Lung (tissue), 12 donors: ENCODE data around the gene AADACL4. TPM values are rescaled to one million over a fixed set of nuclear protein-coding genes. Genes with fewer than 3 reads are reported as not detected.
A peak's percentile ranks its signal among the peaks of the same experiment; 100 is the strongest.

Experiments
- ATAC-seq: fragments of 200-7000 bp; cut with Tn5 transposase; one replicate; pipeline ENCODE4 v1.9.1; 2020; ENCODE audit warnings: moderate number of reproducible peaks; ENCODE audit not compliant: insufficient read depth, low FRiP score
- DNase-seq, 3 donors: peaks; one replicate each; pipeline ENCODE4 v3.0.0-alpha.2; 2013 to 2017
- H3K27ac ChIP-seq, 2 donors: one replicate each; pipeline ENCODE4 v1.5.1; 2013; ENCODE audit warnings: mild to moderate bottlenecking in 2 of 2, moderate library complexity in 2 of 2, control low read depth in 1 of 2, inconsistent platforms in 1 of 2, low read depth in 1 of 2, low read length in 1 of 2
- H3K27me3 ChIP-seq, 3 donors: one replicate each; pipeline ENCODE4 v1.5.1; 2013; ENCODE audit warnings: low read length in 2 of 3; ENCODE audit not compliant: control insufficient read depth in 3 of 3, insufficient read depth in 3 of 3
- H3K36me3 ChIP-seq, 4 donors: one replicate each; pipeline ENCODE4 v1.5.1; 2013; ENCODE audit warnings: low read length in 4 of 4, mild to moderate bottlenecking in 1 of 4, moderate library complexity in 1 of 4; ENCODE audit not compliant: control insufficient read depth in 4 of 4, insufficient read depth in 4 of 4
- H3K4me1 ChIP-seq, 5 donors: one replicate each; pipeline ENCODE4 v1.5.1; 2013; ENCODE audit warnings: low read length in 5 of 5, mild to moderate bottlenecking in 2 of 5, moderate library complexity in 1 of 5; ENCODE audit not compliant: control insufficient read depth in 5 of 5, insufficient read depth in 5 of 5
- H3K4me3 ChIP-seq: one replicate; pipeline ENCODE4 v1.5.1; 2013; ENCODE audit warnings: mild to moderate bottlenecking, control low read depth, moderate library complexity
- H3K9ac ChIP-seq, 2 donors: one replicate each; pipeline ENCODE4 v1.5.1; 2013; ENCODE audit warnings: low read length in 2 of 2, control low read depth in 1 of 2; ENCODE audit not compliant: insufficient read depth in 1 of 2
- H3K9me3 ChIP-seq, 4 donors: one replicate each; pipeline ENCODE4 v1.5.1; 2013; ENCODE audit warnings: low read length in 3 of 4, mild to moderate bottlenecking in 1 of 4, moderate library complexity in 1 of 4; ENCODE audit not compliant: control insufficient read depth in 4 of 4, insufficient read depth in 3 of 4
- CTCF ChIP-seq: IDR thresholded peaks from 2 replicates; pipeline ENCODE4 v1.5.1; 2012; ENCODE audit warnings: mild to moderate bottlenecking; ENCODE audit errors: control extremely low read depth, extremely low read depth
- WGBS, 2 donors: extraction: QIAGEN DNeasy Blood & Tissue Kit; methylation state at CpG; one replicate each; pipeline ENCODE4 v1.1.7; 2013; 5-methylcytosine and 5-hydroxymethylcytosine counted together
- polyA plus RNA-seq, 2 donors: library from polyadenylated mRNA; stranded (reverse); fragments of 200-250 nt; gene quantifications; one replicate each; pipeline ENCODE4 v1.2.1, GENCODE V29; 2013
- total RNA-seq, 2 donors: library from RNA; depleted of rRNA in 1 of 2; stranded (reverse); fragments of >200 nt in 1 of 2; gene quantifications; one replicate each; pipeline ENCODE4 v1.2.1, GENCODE V29; 2014 to 2021
- donor health status: control.
- donor health status: control.
- donor health status: Bipolar disorder and iron deficiency.
- donor health status: healthy.
- donor health status: DM: yes; HTN: yes; CAD: no.

The AADACL4 gene
- total and polyA plus RNA-seq, 4 donors: not detected

DNA sequence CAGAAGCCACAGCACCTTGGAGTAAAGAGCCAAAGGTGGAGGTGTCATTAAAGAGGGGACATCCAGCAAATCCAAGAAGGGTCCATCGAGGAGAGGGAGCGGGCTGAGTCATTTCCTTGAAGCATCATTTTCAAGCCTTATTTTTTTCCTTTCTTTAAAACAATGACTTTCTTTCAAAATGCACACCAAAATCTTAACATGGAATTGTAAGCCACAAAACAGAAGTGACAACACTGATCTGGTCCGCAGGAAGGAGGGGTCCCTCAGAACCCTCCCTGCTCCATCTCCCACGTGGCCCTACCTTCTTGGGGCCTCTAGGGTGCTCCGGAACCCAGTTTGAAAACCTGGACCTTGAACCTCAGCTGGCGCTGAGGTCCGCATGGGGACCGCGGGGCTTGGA lies 40.7 kb upstream of the AADACL4 start:
- no peak overlapping the region for H3K9ac ChIP-seq
- H3K27me3 ChIP-seq: no peaks in the 10 kb centered on the region
- TF ChIP-seq CTCF: no peak
- peaks cover 0 to 30% (median 17%) of the 10 kb centered on the region in 5 donors for H3K4me1 ChIP-seq
- no peaks in the 10 kb centered on the region for H3K9me3 ChIP-seq
- 75 to 82% methylated on average over 9 of the region's 9 CpGs for WGBS, 2 donors
- peak overlapping the region; percentile 62 to 85 for H3K27ac ChIP-seq
- DNase-seq (no peak), ATAC-seq (no peak)
- H3K36me3 ChIP-seq: peaks cover 0 to 2% (median 0%) of the 10 kb centered on the region in 4 donors
- no peak overlapping the region for H3K4me3 ChIP-seq

GRCh38 chr1:12604114-12604874 lies 39.6 kb upstream of the AADACL4 start:
- Histone ChIP-seq H3K27ac (peak overlapping the region; percentile 62 to 85), H3K9ac (no peak overlapping the region), H3K4me3 (no peak overlapping the region), H3K4me1 (peaks cover 0 to 36% (median 8%) of the 10 kb centered on the region in 5 donors), H3K27me3 (no peaks in the 10 kb centered on the region), H3K9me3 (no peaks in the 10 kb centered on the region), H3K36me3 (peaks cover 0 to 3% (median 0%) of the 10 kb centered on the region in 4 donors)
- WGBS, 2 donors: 42 to 49% methylated on average over 15 to 16 of the region's 16 CpGs
- DNase-seq: peak in 2 of 3 donors; percentile 66 to 82
- no peak for TF ChIP-seq CTCF
- peak; percentile 88 for ATAC-seq

DNA sequence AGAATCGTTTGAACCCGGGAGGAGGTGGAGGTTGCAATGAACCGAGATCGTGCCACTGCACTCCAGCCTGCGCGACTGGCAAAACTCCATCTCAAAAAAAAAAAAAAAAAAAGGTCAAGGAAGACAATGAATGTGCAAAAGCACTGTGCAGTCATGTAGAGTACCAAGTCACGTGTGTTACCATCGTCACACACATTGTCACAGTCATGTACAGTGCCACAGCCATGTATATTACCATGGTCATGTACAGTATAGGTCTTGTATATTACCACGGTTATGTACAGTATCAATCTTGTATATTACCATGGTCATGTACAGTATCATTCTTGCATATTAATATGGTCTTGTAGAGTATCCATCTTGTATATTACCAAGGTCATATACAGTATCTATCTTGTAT lies 38.9 kb upstream of the AADACL4 start:
- no peak overlapping the region for H3K9ac ChIP-seq
- DNase-seq (no peak), ATAC-seq (no peak)
- peaks cover 0 to 40% (median 8%) of the 10 kb centered on the region in 5 donors for H3K4me1 ChIP-seq
- H3K27ac ChIP-seq: peak overlapping the region in 1 of 2 donors; percentile 85
- no peak for TF ChIP-seq CTCF
- no peak overlapping the region for H3K4me3 ChIP-seq
- H3K27me3 ChIP-seq: no peaks in the 10 kb centered on the region
- WGBS, 2 donors: 81 to 86% methylated on average over 9 of the region's 9 CpGs
- H3K9me3 ChIP-seq: no peaks in the 10 kb centered on the region
- H3K36me3 ChIP-seq: peaks cover 0 to 3% (median 0%) of the 10 kb centered on the region in 4 donors
